Loucy (cell line): ENCODE measurements around the gene ROBO1.

ENCODE experiments used
- EZH2phosphoT487 ChIP-seq: fragments of 200-600 bp; IDR thresholded peaks from 2 replicates; pipeline ENCODE4 v1.6.1; 2018; ENCODE audit warnings: antibody characterized with exemption, mild to moderate bottlenecking, moderate library complexity, borderline replicate concordance
- TF ChIP-seq, protein P1 (sequence below): fragments of 200-600 bp; sonication (generic); conservative IDR thresholded peaks from 2 replicates; pipeline ENCODE4 v1.5.1; 2014; ENCODE audit warnings: mild to moderate bottlenecking, antibody characterized with exemption, low read length

GRCh38 chr3:79160421-79160820 is 607.4 kb downstream of the ROBO1 start:
- TF ChIP-seq, protein P1, sequence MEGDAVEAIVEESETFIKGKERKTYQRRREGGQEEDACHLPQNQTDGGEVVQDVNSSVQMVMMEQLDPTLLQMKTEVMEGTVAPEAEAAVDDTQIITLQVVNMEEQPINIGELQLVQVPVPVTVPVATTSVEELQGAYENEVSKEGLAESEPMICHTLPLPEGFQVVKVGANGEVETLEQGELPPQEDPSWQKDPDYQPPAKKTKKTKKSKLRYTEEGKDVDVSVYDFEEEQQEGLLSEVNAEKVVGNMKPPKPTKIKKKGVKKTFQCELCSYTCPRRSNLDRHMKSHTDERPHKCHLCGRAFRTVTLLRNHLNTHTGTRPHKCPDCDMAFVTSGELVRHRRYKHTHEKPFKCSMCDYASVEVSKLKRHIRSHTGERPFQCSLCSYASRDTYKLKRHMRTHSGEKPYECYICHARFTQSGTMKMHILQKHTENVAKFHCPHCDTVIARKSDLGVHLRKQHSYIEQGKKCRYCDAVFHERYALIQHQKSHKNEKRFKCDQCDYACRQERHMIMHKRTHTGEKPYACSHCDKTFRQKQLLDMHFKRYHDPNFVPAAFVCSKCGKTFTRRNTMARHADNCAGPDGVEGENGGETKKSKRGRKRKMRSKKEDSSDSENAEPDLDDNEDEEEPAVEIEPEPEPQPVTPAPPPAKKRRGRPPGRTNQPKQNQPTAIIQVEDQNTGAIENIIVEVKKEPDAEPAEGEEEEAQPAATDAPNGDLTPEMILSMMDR: no peak
- no peak for TF ChIP-seq EZH2phosphoT487
